ENCODE measurements around the gene ANAPC2. TPM values are rescaled to one million over a fixed set of nuclear protein-coding genes. Genes with fewer than 3 reads are reported as not detected.

ANAPC2 gene
- total RNA-seq, 1 experiment from 2014 or later, result 80.9 TPM

GRCh38 chr9:137205126-137206069 lies 17.0 kb upstream of the ANAPC2 start, which contains the start of the genes NDOR1 and TMEM203 (continued):
- no peak for TF ChIP-seq PREB (CRISPR knock-in tag; IDR thresholded peaks at IDR 0.05; ENCODE audit: borderline replicate concordance)
- no peak for TF ChIP-seq CDX4 (CRISPR knock-in tag; IDR thresholded peaks at IDR 0.05; ENCODE audit: borderline replicate concordance)
- TF ChIP-seq ZNF219 (CRISPR knock-in tag; IDR thresholded peaks at IDR 0.05; ENCODE audit: borderline replicate concordance), result no peak; the same call in 1 of the 2 replicates
- TF ChIP-seq PRDM15 (CRISPR knock-in tag; IDR thresholded peaks at IDR 0.05), result no peak
- peak; percentile 83; the same call in 1 of the 2 replicates for TF ChIP-seq ZBTB43 (CRISPR knock-in tag; IDR thresholded peaks at IDR 0.05)
- 0 out of 2 replicates have a peak, but pooled peaks have one; percentile 27 for TF ChIP-seq USF1 (CRISPR knock-in tag; IDR thresholded peaks at IDR 0.05)
- no peak for TF ChIP-seq HMGA2 (CRISPR knock-in tag; IDR thresholded peaks at IDR 0.05)
- TF ChIP-seq PRRX2 (CRISPR knock-in tag; IDR thresholded peaks at IDR 0.05), result no peak
- TF ChIP-seq TEAD1 (CRISPR knock-in tag; IDR thresholded peaks at IDR 0.05), result peak; percentile 73; the same call in 1 of the 2 replicates
- TF ChIP-seq ATF2 (CRISPR knock-in tag; IDR thresholded peaks at IDR 0.05; ENCODE audit: borderline replicate concordance, low read depth), result no peak
- no peak for TF ChIP-seq ZNF396 (CRISPR knock-in tag; IDR thresholded peaks at IDR 0.05; ENCODE audit: borderline replicate concordance)
- TF ChIP-seq NR1H2 (CRISPR knock-in tag; IDR thresholded peaks at IDR 0.05), result no peak
- no peak for TF ChIP-seq ATF6 (CRISPR knock-in tag; IDR thresholded peaks at IDR 0.05)
- no peak for TF ChIP-seq ZMAT4 (CRISPR knock-in tag; IDR thresholded peaks at IDR 0.05)
- no peak for TF ChIP-seq ZNF121 (CRISPR knock-in tag; IDR thresholded peaks at IDR 0.05)
- no peak for TF ChIP-seq TEAD4 (CRISPR knock-in tag; IDR thresholded peaks at IDR 0.05)
- peak; percentile 75; the same call in 1 of the 2 replicates for TF ChIP-seq ATF1 (CRISPR knock-in tag; IDR thresholded peaks at IDR 0.05)
- TF ChIP-seq RORB (CRISPR knock-in tag; IDR thresholded peaks at IDR 0.05), result no peak
- TF ChIP-seq SMAD3 (CRISPR knock-in tag; IDR thresholded peaks at IDR 0.05; ENCODE audit: borderline replicate concordance), result no peak
- TF ChIP-seq ELF4 (CRISPR knock-in tag; IDR thresholded peaks at IDR 0.05; ENCODE audit: low read depth), result no peak
- peak; percentile 70 for TF ChIP-seq MAX (CRISPR knock-in tag; IDR thresholded peaks at IDR 0.05)
- TF ChIP-seq ERG (CRISPR knock-in tag; IDR thresholded peaks at IDR 0.05), result no peak

All from WTC11 (cell line).